DND-41 (cell line): ENCODE results near the gene RNF144A.
A peak's percentile ranks its signal among the peaks of the same experiment; 100 is the strongest.

Experiments used
- ATAC-seq: fragments of 200-7000 bp; cut with Tn5 transposase; 3 replicates; pipeline ENCODE4 v1.9.1; 2021; ENCODE audit warnings: low read depth; ENCODE audit not compliant: insufficient read depth
- DNase-seq: peaks from one replicate; pipeline ENCODE4 v3.0.0-alpha.2; 2020
- H2AFZ ChIP-seq: 2 replicates; pipeline ENCODE4 v1.6.0; 2012; ENCODE audit warnings: low read depth, low read length
- H3K27ac ChIP-seq: 2 replicates; pipeline ENCODE4 v1.5.1; 2012; ENCODE audit warnings: low read length, inconsistent platforms
- H3K27me3 ChIP-seq: fragments of 200-600 bp; sonication (generic); 2 replicates; pipeline ENCODE4 v1.6.0; 2012; ENCODE audit warnings: low read length, mild to moderate bottlenecking, inconsistent platforms; ENCODE audit not compliant: insufficient read depth, poor library complexity
- H3K36me3 ChIP-seq: 2 replicates; pipeline ENCODE4 v1.5.1; 2012; ENCODE audit warnings: low read length, inconsistent platforms; ENCODE audit not compliant: insufficient read depth
- H3K4me1 ChIP-seq: 2 replicates; pipeline ENCODE4 v1.5.1; 2012; ENCODE audit warnings: mild to moderate bottlenecking, low read length; ENCODE audit not compliant: insufficient read depth
- H3K4me2 ChIP-seq: 2 replicates; pipeline ENCODE4 v1.6.0; 2012; ENCODE audit warnings: mild to moderate bottlenecking, moderate library complexity, low read length, inconsistent platforms; ENCODE audit not compliant: insufficient read depth
- H3K4me3 ChIP-seq, 2 experiments: fragments of 200-600 bp in 1 of 2; shearing (Covaris generic) in 1 of 2; 2 replicates each; pipeline ENCODE4 v1.5.1; 2012 to 2016; ENCODE audit warnings: inconsistent platforms in 2 of 2, low read length in 2 of 2, mild to moderate bottlenecking in 2 of 2, low read depth in 1 of 2, moderate library complexity in 1 of 2
- H3K79me2 ChIP-seq: 2 replicates; pipeline ENCODE4 v1.6.0; 2012; ENCODE audit warnings: low read length, inconsistent platforms; ENCODE audit not compliant: insufficient read depth
- H3K9ac ChIP-seq: 2 replicates; pipeline ENCODE4 v1.6.0; 2012; ENCODE audit warnings: low read depth, mild to moderate bottlenecking, inconsistent platforms, low read length, moderate library complexity
- H3K9me3 ChIP-seq: 2 replicates; pipeline ENCODE4 v1.5.1; 2012; ENCODE audit warnings: low read length, moderate library complexity, mild to moderate bottlenecking, inconsistent platforms; ENCODE audit not compliant: insufficient read depth, severe bottlenecking
- H4K20me1 ChIP-seq: 2 replicates; pipeline ENCODE4 v1.6.0; 2012; ENCODE audit warnings: low read length; ENCODE audit not compliant: insufficient read depth
- EZH2 ChIP-seq: IDR thresholded peaks from 3 replicates; pipeline ENCODE4 v1.6.1; 2012; ENCODE audit warnings: borderline replicate concordance, low read depth, mild to moderate bottlenecking, moderate library complexity, low read length, inconsistent platforms; ENCODE audit not compliant: severe bottlenecking
- TF ChIP-seq, protein P1 (sequence below): IDR thresholded peaks from 2 replicates; pipeline ENCODE4 v1.5.1; 2012; ENCODE audit warnings: borderline replicate concordance, low read length, moderate library complexity, mild to moderate bottlenecking; ENCODE audit not compliant: poor library complexity, severe bottlenecking; ENCODE audit errors: extremely low read depth

The RNF144A gene

GRCh38 chr2:6924101-6924923, 7.1 kb downstream of the RNF144A start:
- Histone ChIP-seq H3K4me1 (peaks cover 97% of the 10 kb centered on the region), H3K4me3 (0 out of 4 replicates have a peak overlapping the region, but pooled peaks of 1 of the 2 experiments have one; percentile 5), H3K36me3 (peaks cover 82% of the 10 kb centered on the region), H3K4me2 (peak overlapping the region; percentile 39; the same call in 1 of the 2 replicates), H3K27ac (peak overlapping the region; percentile 42), H3K9me3 (no peaks in the 10 kb centered on the region), H3K9ac (0 out of 2 replicates have a peak overlapping the region, but pooled peaks have one; percentile 8), H2AFZ (no peak overlapping the region), H3K79me2 (peaks cover 100% of the 10 kb centered on the region), H4K20me1 (peaks cover 92% of the 10 kb centered on the region), H3K27me3 (no peaks in the 10 kb centered on the region)
- no peak for TF ChIP-seq EZH2
- TF ChIP-seq, protein P1, sequence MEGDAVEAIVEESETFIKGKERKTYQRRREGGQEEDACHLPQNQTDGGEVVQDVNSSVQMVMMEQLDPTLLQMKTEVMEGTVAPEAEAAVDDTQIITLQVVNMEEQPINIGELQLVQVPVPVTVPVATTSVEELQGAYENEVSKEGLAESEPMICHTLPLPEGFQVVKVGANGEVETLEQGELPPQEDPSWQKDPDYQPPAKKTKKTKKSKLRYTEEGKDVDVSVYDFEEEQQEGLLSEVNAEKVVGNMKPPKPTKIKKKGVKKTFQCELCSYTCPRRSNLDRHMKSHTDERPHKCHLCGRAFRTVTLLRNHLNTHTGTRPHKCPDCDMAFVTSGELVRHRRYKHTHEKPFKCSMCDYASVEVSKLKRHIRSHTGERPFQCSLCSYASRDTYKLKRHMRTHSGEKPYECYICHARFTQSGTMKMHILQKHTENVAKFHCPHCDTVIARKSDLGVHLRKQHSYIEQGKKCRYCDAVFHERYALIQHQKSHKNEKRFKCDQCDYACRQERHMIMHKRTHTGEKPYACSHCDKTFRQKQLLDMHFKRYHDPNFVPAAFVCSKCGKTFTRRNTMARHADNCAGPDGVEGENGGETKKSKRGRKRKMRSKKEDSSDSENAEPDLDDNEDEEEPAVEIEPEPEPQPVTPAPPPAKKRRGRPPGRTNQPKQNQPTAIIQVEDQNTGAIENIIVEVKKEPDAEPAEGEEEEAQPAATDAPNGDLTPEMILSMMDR, result no peak
- ATAC-seq, result peak; percentile 18; the same call in 1 of the 3 replicates
- no peak for DNase-seq

DNA sequence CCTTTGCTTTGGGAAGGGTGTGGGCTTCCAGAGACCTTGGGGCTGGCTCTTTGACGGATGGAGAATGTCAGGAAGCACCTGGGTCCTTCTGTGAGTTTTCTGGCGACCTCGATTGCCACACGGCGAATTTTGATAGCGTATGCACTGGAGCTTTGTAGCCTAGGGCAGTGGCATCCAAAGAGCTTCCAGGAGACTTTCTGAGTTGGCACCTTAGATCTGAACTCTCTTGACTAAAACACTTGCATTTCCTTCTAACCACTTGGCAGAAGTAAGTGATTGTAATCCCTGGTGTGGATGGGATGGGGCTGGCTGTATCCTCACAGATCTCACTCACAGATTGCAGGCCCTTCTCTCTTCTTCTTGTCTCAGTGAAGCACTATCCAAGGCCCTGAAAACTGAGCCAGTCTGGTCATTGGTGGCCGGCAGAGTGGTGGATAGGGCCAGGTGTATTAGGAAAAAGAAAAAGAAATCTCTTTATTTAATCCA, 7.8 kb downstream of the RNF144A start:
- H3K4me3 ChIP-seq, result no peak overlapping the region
- DNase-seq (no peak), ATAC-seq (peak; percentile 8; the same call in 1 of the 3 replicates)
- TF ChIP-seq, protein P1, result no peak
- no peak for TF ChIP-seq EZH2
- H3K27me3 ChIP-seq, result no peaks in the 10 kb centered on the region
- peaks cover 75% of the 10 kb centered on the region for H3K36me3 ChIP-seq
- H3K9ac ChIP-seq, result no peak overlapping the region
- no peaks in the 10 kb centered on the region for H3K9me3 ChIP-seq
- no peak overlapping the region for H2AFZ ChIP-seq
- peak overlapping the region; percentile 50 for H3K27ac ChIP-seq
- H4K20me1 ChIP-seq, result peaks cover 89% of the 10 kb centered on the region
- H3K4me1 ChIP-seq, result peaks cover 95% of the 10 kb centered on the region
- peaks cover 100% of the 10 kb centered on the region for H3K79me2 ChIP-seq
- H3K4me2 ChIP-seq, result peak overlapping the region; percentile 12; the same call in 1 of the 2 replicates

GRCh38 chr2:6926071-6926732, 9.0 kb downstream of the RNF144A start:
- H3K27ac ChIP-seq, result peak overlapping the region; percentile 50
- no peak overlapping the region for H3K4me3 ChIP-seq
- TF ChIP-seq, protein P1, result no peak
- no peak for TF ChIP-seq EZH2
- no peak overlapping the region for H2AFZ ChIP-seq
- peaks cover 84% of the 10 kb centered on the region for H4K20me1 ChIP-seq
- H3K9ac ChIP-seq, result no peak overlapping the region
- H3K4me1 ChIP-seq, result peaks cover 83% of the 10 kb centered on the region
- no peaks in the 10 kb centered on the region for H3K27me3 ChIP-seq
- H3K79me2 ChIP-seq, result peaks cover 100% of the 10 kb centered on the region
- DNase-seq, result no peak
- peak overlapping the region; percentile 24; the same call in 1 of the 2 replicates for H3K4me2 ChIP-seq
- no peaks in the 10 kb centered on the region for H3K9me3 ChIP-seq
- no peak for ATAC-seq
- H3K36me3 ChIP-seq, result peaks cover 70% of the 10 kb centered on the region
